NCI-H128 (cell line): ENCODE measurements around the gene CTDSP2.
"Not testable (repeated sequence)": the region's sequence is repeated elsewhere in the genome, so short reads cannot be mapped to it uniquely, and the experiment has no call there.

ENCODE experiments used
- DNase-seq: peaks from one replicate; lab custom pipeline; 2025; ENCODE audit not compliant: unreplicated experiment; lab: John Stamatoyannopoulos, UW

Gene CTDSP2

GRCh38 chr12:57836442-57837375, 9.8 kb downstream of the CTDSP2 start:
- DNase-seq, result no peak

DNA sequence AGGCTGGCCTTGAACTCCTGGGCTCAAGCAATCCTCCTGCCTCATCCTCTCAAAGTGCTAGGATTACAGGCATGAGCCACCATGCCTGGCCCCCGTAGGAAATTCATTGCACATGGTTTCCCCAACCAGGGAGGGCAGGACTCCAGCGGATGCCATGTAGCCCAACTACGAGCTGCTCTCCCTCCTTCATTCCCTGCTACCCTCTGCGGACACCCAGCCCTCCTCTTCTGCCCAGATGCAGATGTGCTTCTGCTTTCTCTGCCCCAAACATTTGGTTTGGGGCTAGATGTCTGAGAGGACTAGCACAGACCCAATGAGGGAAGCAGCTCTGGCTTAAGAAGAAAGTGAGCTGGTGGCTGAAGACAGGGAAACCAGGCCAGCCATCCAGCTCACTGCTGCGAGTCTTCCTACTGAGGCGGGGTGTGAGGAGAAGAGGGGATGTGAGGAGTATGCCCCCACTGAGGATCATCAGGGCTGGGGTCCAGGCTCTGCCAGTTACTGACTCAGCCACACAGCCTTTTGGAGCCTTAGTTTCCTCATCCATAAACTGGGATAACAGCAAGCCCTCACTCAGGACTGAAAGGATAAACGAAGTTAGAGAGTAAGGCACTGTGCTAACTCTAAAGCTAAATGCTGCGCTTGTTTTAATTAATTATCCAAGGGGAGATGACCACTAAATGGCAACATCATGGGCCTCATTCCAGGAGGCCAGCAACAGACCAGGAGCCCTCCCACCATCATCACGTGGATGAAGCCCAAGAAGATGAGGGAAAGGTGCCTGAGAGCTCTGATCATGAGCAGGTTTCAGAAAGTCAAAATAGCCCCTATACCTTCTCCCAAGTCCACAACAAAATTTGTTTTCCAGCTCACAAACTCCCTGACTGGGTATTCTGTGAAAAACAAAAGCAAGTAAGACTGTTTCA, 10.9 kb downstream of the CTDSP2 start:
- no peak for DNase-seq

- no peak for DNase-seq
Measured at GRCh38 chr12:57834086-57834876, 12.2 kb downstream of the CTDSP2 start.

DNA sequence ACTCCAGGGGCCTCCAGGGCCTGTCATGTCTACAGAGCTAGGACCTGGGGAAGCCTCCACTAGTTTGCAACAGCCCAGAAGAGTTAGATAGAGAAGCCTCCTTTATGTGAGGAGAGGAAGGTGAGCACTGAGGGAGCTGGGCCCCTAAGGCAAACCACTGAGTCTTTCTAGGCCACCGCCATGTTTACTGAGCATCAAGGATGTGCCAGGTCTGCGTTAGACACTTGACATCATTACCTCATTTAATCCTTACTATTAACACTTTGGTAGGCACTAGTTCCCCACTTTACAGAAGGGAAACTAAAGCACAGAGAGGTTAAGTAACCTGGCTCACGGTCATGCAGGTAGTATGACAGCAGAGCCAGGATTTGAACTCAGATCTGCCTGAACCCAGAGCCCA, 12.9 kb downstream of the CTDSP2 start:
- no peak for DNase-seq

DNA sequence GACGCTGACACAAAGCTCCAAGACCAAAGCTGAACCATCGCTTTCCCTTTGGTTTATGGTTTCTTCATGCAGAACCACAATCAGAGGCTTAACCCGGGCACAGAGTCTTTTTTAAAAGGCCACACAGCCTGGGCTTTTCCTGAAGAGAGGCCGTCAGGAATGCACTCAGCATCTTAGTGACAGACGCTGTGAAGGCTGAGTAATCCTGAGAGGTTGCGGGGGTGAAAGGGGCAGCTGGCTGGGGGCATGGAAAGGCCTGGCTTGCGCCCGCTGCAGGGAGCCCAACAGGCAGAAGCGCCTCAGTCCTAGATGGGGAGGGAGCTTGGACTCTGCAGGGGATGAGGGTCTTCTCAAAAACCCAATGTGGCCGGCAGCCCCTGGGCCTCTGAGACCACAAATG, 13.6 kb downstream of the CTDSP2 start:
- no peak for DNase-seq

DNA sequence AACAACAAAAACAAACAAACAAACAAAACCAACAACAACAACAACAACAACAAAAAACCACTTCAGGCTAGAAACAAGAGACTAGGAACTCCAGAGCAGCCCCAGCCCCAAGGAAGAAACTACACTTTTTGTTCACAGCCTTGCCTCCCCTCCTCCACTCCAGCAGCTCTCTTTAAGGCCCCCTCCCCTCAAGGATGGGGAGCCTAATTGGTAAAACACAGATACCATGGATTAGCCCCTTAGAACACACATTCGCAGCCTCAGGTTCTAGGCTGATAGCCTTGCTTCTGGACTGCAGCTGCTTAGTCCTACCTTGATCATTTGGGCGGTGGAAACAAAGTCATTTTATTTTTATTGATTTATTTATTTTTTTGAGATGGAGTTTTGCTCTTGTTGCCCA, 16.1 kb downstream of the CTDSP2 start:
- no peak for DNase-seq

DNA sequence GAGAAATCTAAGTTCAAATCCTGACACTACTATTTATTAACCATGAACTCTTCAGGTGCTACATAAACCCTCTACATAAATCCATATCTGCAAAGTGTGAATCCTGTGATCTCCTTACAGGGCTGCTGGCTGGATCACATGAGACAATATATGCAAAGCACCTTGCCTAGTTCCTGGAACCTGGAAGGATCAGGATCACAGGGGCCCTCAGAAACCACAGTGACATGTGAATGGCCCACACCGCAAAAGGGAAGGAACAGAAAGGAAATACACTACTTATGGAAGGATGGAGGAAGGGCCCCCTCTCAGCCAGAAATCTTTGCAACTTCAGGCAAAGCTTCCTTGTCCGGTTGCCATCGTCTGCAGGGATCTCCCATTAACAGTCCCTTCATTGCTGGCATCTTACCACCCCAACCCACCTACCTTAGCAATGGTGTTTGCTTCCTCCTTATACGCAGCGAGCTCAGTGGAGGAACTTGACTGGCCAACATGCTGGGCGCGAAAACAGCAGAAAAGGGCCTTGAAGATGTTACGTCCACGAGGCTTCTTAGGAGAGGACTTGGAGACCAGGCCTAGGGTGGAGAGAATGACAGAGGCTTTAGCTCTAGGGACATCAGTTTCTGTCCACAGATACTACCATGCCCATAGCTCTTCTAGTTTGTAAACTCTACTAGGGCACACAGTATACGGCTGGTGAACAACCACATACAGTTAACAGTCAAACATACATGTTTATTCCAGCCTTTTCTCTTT, 17.3 kb downstream of the CTDSP2 start:
- no peak for DNase-seq

GRCh38 chr12:57826966-57827365, 19.6 kb downstream of the CTDSP2 start:
- DNase-seq, result no peak

DNA sequence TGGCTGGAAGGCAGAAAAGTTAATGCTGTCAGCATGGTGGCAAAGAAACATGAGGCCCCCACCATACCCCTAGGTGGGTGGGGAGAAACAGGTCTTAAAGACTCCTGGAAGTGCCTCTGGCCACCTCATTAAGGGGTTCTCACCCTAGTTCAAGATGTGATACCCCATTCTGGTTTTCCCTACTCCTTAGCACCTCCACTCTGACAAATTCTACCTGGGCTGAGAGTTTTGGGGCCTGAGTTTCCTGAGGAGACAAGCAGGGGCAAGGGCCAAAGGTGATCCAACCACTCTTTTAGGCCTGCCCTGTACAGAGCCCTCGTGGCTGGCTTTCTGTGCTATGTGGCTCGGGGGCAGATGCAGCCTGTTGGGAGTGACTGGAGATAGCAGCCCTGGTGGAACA, 20.1 kb downstream of the CTDSP2 start:
- no peak for DNase-seq

DNA sequence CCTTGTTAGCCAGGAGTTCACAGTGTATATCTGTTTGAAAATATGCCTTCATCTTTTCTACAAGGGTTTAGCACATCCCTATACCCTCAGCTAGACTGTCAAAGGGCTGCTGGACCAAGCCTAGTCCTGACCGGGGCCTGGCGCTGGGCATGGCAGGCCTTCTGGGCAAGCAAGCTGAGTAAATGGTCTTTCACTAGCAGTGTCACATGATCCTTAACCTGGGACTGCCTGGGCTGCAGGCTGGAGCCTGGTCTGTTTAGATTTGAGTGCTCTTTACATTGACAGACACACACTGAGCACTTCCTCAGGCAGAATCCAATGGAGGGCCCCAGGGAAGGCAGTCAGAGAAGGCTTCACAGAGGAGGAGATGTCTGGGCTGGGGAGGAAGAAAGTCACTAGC, 21.1 kb downstream of the CTDSP2 start:
- no peak for DNase-seq

DNA sequence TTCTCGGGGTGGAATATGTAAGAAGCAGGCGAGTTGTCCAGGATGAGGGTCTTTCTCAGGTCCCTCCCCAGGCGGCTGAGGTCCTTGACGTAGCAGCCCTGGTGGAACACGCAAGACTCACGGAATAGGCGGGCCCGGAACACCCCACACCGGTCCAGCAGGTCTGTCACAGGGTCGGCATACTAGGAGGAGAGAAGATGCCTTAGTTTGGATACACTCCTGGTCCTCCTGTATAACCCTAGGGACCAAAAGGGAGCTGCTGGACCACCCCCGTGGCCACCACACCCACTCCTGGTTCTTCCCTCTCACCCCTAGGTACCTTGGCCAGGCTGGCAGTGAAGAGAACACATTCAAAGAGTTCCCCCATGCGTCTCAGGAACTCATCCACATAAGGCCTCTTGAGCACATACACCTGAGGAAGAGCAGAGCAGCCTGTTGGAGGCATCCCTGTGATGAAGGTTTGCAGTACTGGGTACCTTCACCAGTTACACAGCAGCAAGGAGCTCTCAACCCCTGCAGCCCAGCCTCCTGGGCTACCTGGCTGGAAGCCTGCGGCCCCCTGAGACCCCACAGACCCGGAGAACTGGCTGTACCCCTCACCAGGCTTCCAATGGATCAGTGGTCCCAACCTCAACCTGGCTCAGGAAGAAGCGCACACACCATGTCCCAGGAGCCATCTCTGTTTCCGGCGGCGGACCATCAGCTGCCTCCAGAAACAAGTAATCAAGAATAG, 22.5 kb downstream of the CTDSP2 start:
- no peak for DNase-seq

DNA sequence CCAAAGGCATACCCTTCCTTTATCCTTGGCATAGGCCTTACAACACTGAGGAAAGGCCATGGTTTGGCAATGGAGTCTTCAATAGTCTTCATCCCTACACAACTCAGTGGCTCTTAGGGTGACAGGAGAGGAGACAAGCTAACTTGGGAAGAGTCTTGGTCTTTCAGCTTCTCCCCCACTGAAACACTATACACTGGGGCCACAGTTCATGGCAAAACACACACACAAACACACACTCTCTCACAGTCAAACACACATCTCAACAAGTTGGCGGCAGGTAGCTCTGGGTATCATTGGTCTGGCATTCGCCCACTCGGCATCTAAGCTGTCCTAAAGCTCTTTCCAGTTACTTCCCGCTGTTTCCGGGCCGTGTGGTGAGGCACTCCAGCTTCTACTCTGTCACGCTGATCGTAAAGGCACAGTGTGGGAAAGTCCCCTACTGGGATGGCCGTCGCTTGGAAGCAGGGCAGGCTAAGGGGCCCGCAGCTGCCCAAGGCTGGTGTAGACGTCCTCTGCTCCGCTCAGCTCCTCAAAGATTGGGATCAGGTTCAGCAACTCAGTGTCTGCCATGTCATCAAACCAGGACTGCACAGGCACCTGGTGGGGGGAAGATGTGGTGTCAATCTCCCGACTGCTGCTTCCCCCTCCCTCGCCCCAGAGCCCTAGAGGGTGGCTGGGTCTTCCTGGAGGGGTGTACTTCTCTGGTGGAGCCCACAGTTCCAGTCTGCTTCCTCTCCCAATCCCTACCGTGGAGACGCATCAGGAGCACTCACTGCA, 23.2 kb downstream of the CTDSP2 start:
- DNase-seq, result no peak

DNA sequence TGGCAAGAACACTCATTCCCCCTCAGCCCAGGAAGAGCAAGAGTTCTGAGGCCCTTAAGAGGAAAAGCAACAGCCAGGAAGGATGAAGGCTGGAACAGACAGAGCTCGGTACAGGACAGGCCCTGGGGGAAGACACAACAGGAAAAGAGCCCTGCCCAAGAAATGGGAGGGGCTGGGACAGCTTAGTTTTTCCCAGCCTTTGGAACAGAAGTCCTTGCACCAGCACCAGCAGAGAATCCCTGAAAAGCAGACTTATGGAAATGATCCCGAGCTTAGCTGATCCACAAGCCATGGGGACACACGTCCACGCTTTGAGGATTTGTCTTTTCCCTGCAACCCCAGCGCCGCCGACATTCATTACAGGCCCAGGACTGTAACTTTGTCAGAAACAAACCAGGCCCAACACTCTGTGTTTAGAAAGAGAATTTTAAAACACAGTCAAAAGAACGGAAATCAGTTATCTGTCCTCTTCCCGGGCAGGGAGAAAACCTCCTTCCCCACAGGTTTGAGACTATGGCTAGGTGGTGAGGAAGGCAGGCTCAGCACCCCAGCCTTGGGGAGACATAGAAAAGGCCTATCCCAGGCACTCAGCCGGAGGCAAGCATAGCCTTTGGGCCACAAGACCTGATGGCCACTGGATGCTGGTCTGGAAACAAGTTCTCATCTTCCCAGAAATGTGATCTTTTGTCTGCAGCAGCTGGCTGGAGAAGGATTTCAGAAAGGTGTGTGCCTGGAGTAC, 24.0 kb downstream of the CTDSP2 start:
- DNase-seq, result no peak

- no peak for DNase-seq
Measured at GRCh38 chr12:57821474-57822214, 24.9 kb downstream of the CTDSP2 start.

DNA sequence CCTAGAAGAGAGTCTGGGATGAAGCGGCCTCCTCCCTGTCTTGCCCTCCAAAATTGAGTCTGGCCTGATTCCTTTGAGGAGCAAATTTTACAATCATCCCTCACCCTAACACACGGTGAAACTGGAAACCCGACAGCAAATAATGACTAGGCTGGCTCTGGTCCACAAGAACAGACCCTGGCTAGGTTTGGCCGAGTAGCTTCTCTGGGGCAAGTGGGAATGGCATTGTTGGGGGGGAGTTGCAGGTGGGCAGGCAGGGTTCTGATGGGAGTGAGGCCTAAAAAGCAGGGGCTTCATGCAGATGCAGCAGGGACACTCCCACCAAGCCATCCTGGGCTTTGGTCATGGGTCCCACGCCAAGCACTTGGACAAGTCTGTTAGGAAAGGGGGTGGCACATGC, 25.5 kb downstream of the CTDSP2 start:
- DNase-seq, result not testable (repeated sequence)

DNA sequence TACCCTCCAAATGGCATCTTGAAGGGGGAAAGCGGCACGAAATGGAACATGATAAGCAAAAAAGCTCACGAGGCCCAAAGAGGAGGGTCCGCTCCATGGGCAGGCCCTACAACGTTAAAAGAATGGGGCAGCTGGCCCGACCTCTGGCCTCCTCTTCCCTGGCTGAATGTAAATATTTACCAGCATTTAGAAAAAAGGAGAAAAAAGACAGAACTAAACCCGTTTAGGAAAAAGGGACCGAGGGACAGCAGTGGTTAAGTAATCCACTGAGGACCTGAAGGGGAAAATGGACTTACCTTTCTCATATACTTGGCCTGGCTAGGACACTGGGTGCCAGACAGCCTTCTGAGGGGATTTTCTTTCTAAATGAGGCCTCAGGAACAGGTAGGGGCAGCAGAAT, 26.4 kb downstream of the CTDSP2 start:
- DNase-seq, result not testable (repeated sequence)

DNA sequence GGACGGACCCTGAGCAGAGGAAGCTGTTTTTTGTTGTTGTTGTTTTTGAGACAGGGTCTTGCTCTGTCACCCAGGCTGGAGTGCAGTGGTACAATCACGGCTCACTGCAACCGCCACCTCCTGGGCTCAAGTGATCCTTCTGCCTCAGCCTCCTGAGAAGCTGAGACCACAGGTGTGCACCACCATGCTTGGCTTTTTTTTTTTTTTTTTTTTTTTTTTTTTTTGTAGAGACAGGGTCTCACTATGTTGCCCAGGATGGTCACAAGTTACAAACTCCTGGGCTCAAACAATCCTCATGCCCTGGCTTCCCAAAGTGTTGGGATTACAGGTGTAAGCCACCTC, 28.6 kb downstream of the CTDSP2 start:
- not testable (repeated sequence) for DNase-seq
